ENCODE data around the gene PIN1. TPM values are rescaled to one million over a fixed set of nuclear protein-coding genes. Genes with fewer than 3 reads are reported as not detected.
A peak's percentile ranks its signal among the peaks of the same experiment; 100 is the strongest.
"Not testable (repeated sequence)": the region's sequence is repeated elsewhere in the genome, so short reads cannot be mapped to it uniquely, and the experiment has no call there.

Gene PIN1
- total RNA-seq, 2 donors from 2014 or later = 22.7 to 27.0 TPM

GRCh38 chr19:9789066-9789465, 46.1 kb upstream of the PIN1 start:
- TF ChIP-seq, protein P1, sequence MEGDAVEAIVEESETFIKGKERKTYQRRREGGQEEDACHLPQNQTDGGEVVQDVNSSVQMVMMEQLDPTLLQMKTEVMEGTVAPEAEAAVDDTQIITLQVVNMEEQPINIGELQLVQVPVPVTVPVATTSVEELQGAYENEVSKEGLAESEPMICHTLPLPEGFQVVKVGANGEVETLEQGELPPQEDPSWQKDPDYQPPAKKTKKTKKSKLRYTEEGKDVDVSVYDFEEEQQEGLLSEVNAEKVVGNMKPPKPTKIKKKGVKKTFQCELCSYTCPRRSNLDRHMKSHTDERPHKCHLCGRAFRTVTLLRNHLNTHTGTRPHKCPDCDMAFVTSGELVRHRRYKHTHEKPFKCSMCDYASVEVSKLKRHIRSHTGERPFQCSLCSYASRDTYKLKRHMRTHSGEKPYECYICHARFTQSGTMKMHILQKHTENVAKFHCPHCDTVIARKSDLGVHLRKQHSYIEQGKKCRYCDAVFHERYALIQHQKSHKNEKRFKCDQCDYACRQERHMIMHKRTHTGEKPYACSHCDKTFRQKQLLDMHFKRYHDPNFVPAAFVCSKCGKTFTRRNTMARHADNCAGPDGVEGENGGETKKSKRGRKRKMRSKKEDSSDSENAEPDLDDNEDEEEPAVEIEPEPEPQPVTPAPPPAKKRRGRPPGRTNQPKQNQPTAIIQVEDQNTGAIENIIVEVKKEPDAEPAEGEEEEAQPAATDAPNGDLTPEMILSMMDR (IDR thresholded peaks at IDR 0.05) = no peak
- TF ChIP-seq POLR2A (IDR thresholded peaks at IDR 0.05) = no peak
- ATAC-seq (no peak), DNase-seq (no peak)
- Histone ChIP-seq H3K4me3 (no peak overlapping the region), H3K4me1 (peaks cover 22% of the 10 kb centered on the region), H3K27me3 (no peaks in the 10 kb centered on the region), H3K36me3 (replicated peaks in 1 of 2; ENCODE audit: insufficient read depth in 1 of 2, low read depth in 2 of 2) (no peaks in the 10 kb centered on the region), H3K9me3 (no peaks in the 10 kb centered on the region), H3K27ac (no peak overlapping the region)
- WGBS, 2 donors = 60 to 67% methylated on average over 11 of the region's 11 CpGs
- intact Hi-C loops (cut with DNase I) = loop anchor here (10.0 kb wide), 1 partner anchor 584 kb away; no protein-coding TSS in a partner anchor

DNA sequence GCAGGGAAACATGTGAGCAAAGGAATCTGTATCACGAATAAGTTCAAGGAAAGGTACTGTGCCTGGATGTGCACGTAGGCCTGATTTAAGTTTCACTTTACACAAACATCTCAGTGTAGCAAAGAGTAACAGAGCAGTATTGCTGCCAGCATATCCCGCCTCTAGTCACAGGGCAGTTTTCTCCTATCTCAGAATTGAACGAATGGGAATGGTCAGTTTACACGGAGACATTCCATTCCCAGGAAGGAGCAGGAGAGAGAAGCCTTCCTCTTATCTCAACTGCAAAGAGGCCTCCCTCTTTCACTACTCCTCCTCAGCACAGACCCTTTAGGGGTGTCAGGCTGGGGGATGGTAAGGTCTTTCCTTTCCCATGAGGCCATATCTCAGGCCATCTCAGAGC, 45.5 kb upstream of the PIN1 start:
- not testable (repeated sequence) for H3K27ac ChIP-seq; H3K27me3 ChIP-seq; H3K36me3 ChIP-seq (replicated peaks in 1 of 2; ENCODE audit: insufficient read depth in 1 of 2, low read depth in 2 of 2); DNase-seq; H3K9me3 ChIP-seq; H3K4me3 ChIP-seq; ATAC-seq
- intact Hi-C loops (cut with DNase I) = loop anchor here (10.0 kb wide), 1 partner anchor 585 kb away; no protein-coding TSS in a partner anchor
- 37 to 44% methylated on average over 5 of the region's 5 CpGs for WGBS, 2 donors
- H3K4me1 ChIP-seq = peaks cover 16% of the 10 kb centered on the region

DNA sequence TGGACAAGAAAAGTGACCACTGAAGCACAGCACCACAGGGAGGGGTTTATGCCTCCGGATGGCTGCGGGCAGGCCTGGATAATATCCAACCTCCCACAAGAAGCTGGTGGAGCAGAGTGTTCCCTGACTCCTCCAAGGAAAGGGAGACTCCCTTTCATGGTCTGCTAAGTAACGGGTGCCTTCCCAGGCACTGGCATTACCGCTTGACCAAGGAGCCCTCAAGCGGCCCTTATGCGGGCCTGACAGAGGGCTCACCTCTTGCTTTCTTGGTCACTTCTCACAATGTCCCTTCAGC, 44.1 kb upstream of the PIN1 start:
- H3K27ac ChIP-seq = peak overlapping the region in 3 of 4 donors; percentile 55 to 91 (median 77)
- not testable (repeated sequence) for ATAC-seq

DNA sequence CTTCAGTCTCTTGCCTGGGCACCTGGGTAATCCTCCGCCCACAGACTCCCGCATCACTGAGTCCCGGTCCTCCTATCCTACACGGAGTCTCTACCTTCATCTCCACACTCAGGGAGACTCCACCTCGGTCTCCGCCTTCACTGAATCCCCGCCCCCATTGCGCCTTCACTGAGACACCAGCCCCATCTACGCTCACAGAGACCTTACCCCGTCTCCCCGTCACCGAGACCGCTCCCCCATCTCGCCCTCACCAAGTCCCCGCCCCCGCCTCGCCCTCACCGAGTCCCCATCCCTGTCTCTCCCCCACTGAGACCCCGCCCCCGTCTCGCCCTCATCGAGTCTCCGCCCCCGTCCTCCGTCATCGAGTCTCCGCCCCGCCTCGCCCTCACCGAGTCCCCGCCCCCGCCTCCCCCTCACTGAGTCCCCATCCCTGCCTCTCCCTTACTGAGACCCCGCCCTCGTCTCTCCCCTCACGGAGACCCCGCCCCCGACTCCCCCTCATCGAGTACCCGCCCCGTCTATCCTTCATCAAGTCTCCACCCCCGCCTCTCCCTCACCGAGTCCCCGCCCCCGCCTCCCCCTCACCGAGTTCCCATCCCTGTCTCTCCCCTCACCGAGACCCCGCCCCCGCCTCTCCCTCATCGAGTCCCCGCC, 43.4 kb upstream of the PIN1 start:
- peak; percentile 72 for ATAC-seq
- H3K4me1 ChIP-seq = peaks cover 11% of the 10 kb centered on the region
- intact Hi-C loops (cut with DNase I) = loop anchor here (10.0 kb wide), 1 partner anchor 167 kb away; the partner anchor contains the start of gene ZNF561
- H3K27ac ChIP-seq = peak overlapping the region; percentile 80 to 91 (median 89)
- peak in 1 of 3 donors; percentile 39 for TF ChIP-seq POLR2A (IDR thresholded peaks at IDR 0.05)
- TF ChIP-seq, protein P1 (IDR thresholded peaks at IDR 0.05) = no peak
- 1 to 4% methylated on average over 30 to 32 of the region's 50 CpGs for WGBS, 2 donors
- no peaks in the 10 kb centered on the region for H3K9me3 ChIP-seq
- no peaks in the 10 kb centered on the region for H3K27me3 ChIP-seq
- DNase-seq = peak; percentile 88 to 96 (median 92)
- peak overlapping the region; percentile 21 to 25 for H3K4me3 ChIP-seq
- H3K36me3 ChIP-seq (replicated peaks in 1 of 2; ENCODE audit: insufficient read depth in 1 of 2, low read depth in 2 of 2) = no peaks in the 10 kb centered on the region

More for the DNA sequence above, 44.1 kb upstream of the PIN1 start:
- not testable (repeated sequence) for H3K36me3 ChIP-seq (replicated peaks in 1 of 2; ENCODE audit: insufficient read depth in 1 of 2, low read depth in 2 of 2); DNase-seq; H3K4me3 ChIP-seq; H3K9me3 ChIP-seq; H3K27me3 ChIP-seq
- H3K4me1 ChIP-seq = peaks cover 14% of the 10 kb centered on the region
- 70 to 78% methylated on average over 6 of the region's 6 CpGs for WGBS, 2 donors
- intact Hi-C loops (cut with DNase I) = loop anchor here (10.0 kb wide), 1 partner anchor 166 kb away; the partner anchor contains the start of gene ZNF561

- Histone ChIP-seq H3K4me1 (peaks cover 11% of the 10 kb centered on the region), H3K36me3 (replicated peaks in 1 of 2; ENCODE audit: insufficient read depth in 1 of 2, low read depth in 2 of 2) (no peaks in the 10 kb centered on the region), H3K4me3 (peak overlapping the region; percentile 23 to 31), H3K27me3 (no peaks in the 10 kb centered on the region), H3K9me3 (no peaks in the 10 kb centered on the region), H3K27ac (peak overlapping the region; percentile 80 to 91 (median 89))
- DNase-seq (peak; percentile 88 to 95 (median 92)), ATAC-seq (peak; percentile 73)
- peak in 1 of 3 donors; percentile 19 for TF ChIP-seq POLR2A (IDR thresholded peaks at IDR 0.05)
- TF ChIP-seq, protein P1 (IDR thresholded peaks at IDR 0.05) = peak in 2 of 7 experiments; percentile 18 to 19
- intact Hi-C loops (cut with DNase I) = loop anchor here (10.0 kb wide), 1 partner anchor 168 kb away; the partner anchor contains the start of gene ZNF561
- whole genome bisulfite sequencing, 2 donors = 1 to 2% methylated on average over 27 to 40 of the region's 70 CpGs
Observed at GRCh38 chr19:9792206-9793070, 42.7 kb upstream of the PIN1 start.
